GM23338 (cell line): ENCODE measurements around the gene ZNF415. TPM values are rescaled to one million over a fixed set of nuclear protein-coding genes. Genes with fewer than 3 reads are reported as not detected.

ENCODE experiments used
- ATAC-seq: fragments of 200-7000 bp; cut with Tn5 transposase; 3 replicates; pipeline ENCODE4 v1.9.1; 2020
- DNase-seq: peaks from one replicate; pipeline ENCODE4 v3.0.0-alpha.2; 2015; ENCODE audit warnings: low spot score
- H2AFZ ChIP-seq: fragments of 200-600 bp; sonication (generic); 2 replicates; pipeline ENCODE4 v1.8.0; 2016; ENCODE audit warnings: antibody characterized with exemption, mild to moderate bottlenecking, moderate library complexity
- H3F3A ChIP-seq: fragments of 200-600 bp; sonication (generic); replicated peaks from 2 replicates; pipeline ENCODE4 v1.8.0; 2017; ENCODE audit warnings: antibody characterized with exemption, mixed run types, low read depth
- H3K27ac ChIP-seq: fragments of 200-600 bp; sonication (generic); 2 replicates; pipeline ENCODE4 v1.6.1; 2016; ENCODE audit warnings: low read depth
- H3K27me3 ChIP-seq: fragments of 200-600 bp; sonication (generic); 2 replicates; pipeline ENCODE4 v1.8.0; 2016; ENCODE audit warnings: mild to moderate bottlenecking, mixed run types, moderate library complexity; ENCODE audit not compliant: insufficient read depth
- H3K36me3 ChIP-seq: fragments of 200-600 bp; sonication (generic); 2 replicates; pipeline ENCODE4 v1.8.0; 2016; ENCODE audit warnings: mild to moderate bottlenecking; ENCODE audit not compliant: insufficient read depth
- H3K4me1 ChIP-seq: fragments of 200-600 bp; sonication (generic); 2 replicates; pipeline ENCODE4 v1.8.0; 2016; ENCODE audit warnings: mild to moderate bottlenecking, moderate library complexity; ENCODE audit not compliant: insufficient read depth
- H3K4me2 ChIP-seq: fragments of 200-600 bp; sonication (generic); 2 replicates; pipeline ENCODE4 v1.7.1; 2017; ENCODE audit warnings: mixed run types
- H3K4me3 ChIP-seq: fragments of 200-600 bp; sonication (generic); 2 replicates; pipeline ENCODE4 v1.6.1; 2016; ENCODE audit warnings: mixed run types
- H3K79me2 ChIP-seq: fragments of 200-600 bp; sonication (generic); replicated peaks from 2 replicates; pipeline ENCODE4 v1.8.0; 2017; ENCODE audit warnings: mild to moderate bottlenecking; ENCODE audit not compliant: insufficient read depth
- H3K9me2 ChIP-seq: fragments of 200-600 bp; sonication (generic); 2 replicates; pipeline ENCODE4 v1.8.0; 2017; ENCODE audit not compliant: insufficient read depth
- H4K20me1 ChIP-seq: fragments of 200-600 bp; sonication (generic); replicated peaks from 2 replicates; pipeline ENCODE4 v1.8.0; 2017; ENCODE audit warnings: mild to moderate bottlenecking; ENCODE audit not compliant: insufficient read depth
- H3K27ac Mint-ChIP-seq: 2 replicates; pipeline ENCODE4 v1.8.0; 2020; ENCODE audit warnings: inconsistent platforms, mild to moderate bottlenecking, moderate library complexity, mixed read lengths
- H3K27me3 Mint-ChIP-seq: 3 replicates; pipeline ENCODE4 v1.8.0; 2022; ENCODE audit warnings: low read depth, mild to moderate bottlenecking, moderate library complexity, mixed read lengths, inconsistent platforms; ENCODE audit not compliant: insufficient read depth, poor library complexity
- H3K36me3 Mint-ChIP-seq: 3 replicates; pipeline ENCODE4 v1.8.0; 2021; ENCODE audit warnings: low read depth, mild to moderate bottlenecking, inconsistent platforms, moderate library complexity, mixed read lengths
- H3K4me1 Mint-ChIP-seq: 3 replicates; pipeline ENCODE4 v1.8.0; 2020; ENCODE audit warnings: mild to moderate bottlenecking, inconsistent platforms, mixed read lengths
- H3K4me3 Mint-ChIP-seq: 3 replicates; pipeline ENCODE4 v1.8.0; 2021; ENCODE audit warnings: moderate library complexity, mild to moderate bottlenecking, inconsistent platforms, mixed read lengths
- H3K9me3 Mint-ChIP-seq: 3 replicates; pipeline ENCODE4 v1.8.0; 2020; ENCODE audit warnings: moderate library complexity, mild to moderate bottlenecking, inconsistent platforms, mixed read lengths
- CREB1 ChIP-seq: fragments of 250-450 bp; sonication (Bioruptor Pico); IDR thresholded peaks from 2 replicates; pipeline ENCODE4 v1.5.0; 2020; ENCODE audit warnings: low read depth, mild to moderate bottlenecking, moderate library complexity
- JUNB ChIP-seq: IDR thresholded peaks from one replicate; pipeline ENCODE4 v1.6.1; 2016; ENCODE audit warnings: antibody characterized with exemption; ENCODE audit not compliant: unreplicated experiment
- NANOG ChIP-seq: IDR thresholded peaks from 2 replicates; pipeline ENCODE4 v1.6.1; 2016; ENCODE audit warnings: antibody characterized with exemption, borderline replicate concordance
- POLR2AphosphoS5 ChIP-seq: IDR thresholded peaks from 2 replicates; pipeline ENCODE4 v1.6.1; 2016; ENCODE audit warnings: antibody characterized with exemption, low read depth
- REST ChIP-seq: IDR thresholded peaks from one replicate; pipeline ENCODE4 v1.6.1; 2018; ENCODE audit warnings: antibody characterized with exemption; ENCODE audit not compliant: unreplicated experiment
- ZNF331 ChIP-seq: fragments of 250-450 bp; sonication (Bioruptor Pico); IDR thresholded peaks from 2 replicates; pipeline ENCODE4 v1.5.0; 2020; ENCODE audit warnings: low read depth, mild to moderate bottlenecking, moderate library complexity
- ZNF462 ChIP-seq: fragments of 250-450 bp; sonication (Bioruptor Pico); IDR thresholded peaks from 2 replicates; pipeline ENCODE4 v1.5.0; 2020; ENCODE audit warnings: mild to moderate bottlenecking, moderate library complexity
- polyA plus RNA-seq: library from polyadenylated mRNA; unstranded; fragments of >200 nt; fragmentation: Nextera tagmentation; extraction: Ambion mirVana; gene quantifications from 2 replicates; pipeline ENCODE4 v1.2.1, GENCODE V29; 2016
- total RNA-seq: library from RNA; depleted of rRNA; stranded (reverse); fragments of >200 nt; shearing (Covaris generic); gene quantifications from 2 replicates; pipeline ENCODE4 v1.2.3, GENCODE V29; 2014
- TF ChIP-seq, protein P1 (sequence below): IDR thresholded peaks from 2 replicates; pipeline ENCODE4 v1.6.1; 2016; ENCODE audit warnings: antibody characterized with exemption

ZNF415 gene
- total and polyA plus RNA-seq, 2 experiments from 2014 or later: 9.2 to 9.3 TPM

DNA sequence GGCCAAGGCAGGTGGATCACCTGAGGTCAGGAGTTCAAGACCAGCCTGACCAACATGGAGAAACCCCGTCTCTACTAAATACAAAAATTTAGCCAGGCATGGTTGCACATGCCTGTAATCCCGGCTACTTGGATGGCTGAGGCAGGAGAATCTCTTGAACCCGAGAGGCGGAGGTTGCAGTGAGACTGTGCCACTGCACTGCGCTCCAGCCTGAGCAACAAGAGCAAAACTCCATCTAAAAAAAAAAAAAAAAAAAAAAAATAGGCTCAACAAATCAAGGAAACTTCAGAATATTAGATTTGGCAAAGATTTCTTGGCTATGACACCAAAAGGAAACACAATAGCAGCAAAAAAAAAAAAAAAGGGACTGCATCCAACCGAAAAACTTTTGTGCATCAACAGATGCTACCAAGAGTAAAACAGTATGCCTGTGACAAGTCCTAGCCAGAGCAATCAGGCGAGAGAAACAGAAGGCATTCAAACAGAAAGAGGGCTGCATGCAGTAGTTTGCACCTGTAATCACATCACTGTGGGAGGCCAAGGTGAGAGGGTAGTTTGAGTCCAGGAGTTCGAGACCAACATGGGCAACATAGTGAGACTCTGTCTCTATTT, 53.3 kb downstream of the ZNF415 start (continued):
- TF ChIP-seq REST: no peak

GRCh38 chr19:53078668-53079067, 54.0 kb downstream of the ZNF415 start:
- ATAC-seq (no peak), DNase-seq (no peak)
- H3K36me3 ChIP-seq: peaks cover 7% of the 10 kb centered on the region
- peaks cover 8% of the 10 kb centered on the region; the same call in 2 of the 3 replicates for H3K9me3 Mint-ChIP-seq
- no peaks in the 10 kb centered on the region for H3K27me3 ChIP-seq
- H2AFZ ChIP-seq: no peak overlapping the region
- peaks cover 4% of the 10 kb centered on the region for H3K27me3 Mint-ChIP-seq
- H3K27ac Mint-ChIP-seq: no peak overlapping the region
- no peaks in the 10 kb centered on the region for H3K4me1 ChIP-seq
- peaks cover 7% of the 10 kb centered on the region for H3K4me1 Mint-ChIP-seq
- H3K4me3 ChIP-seq: no peak overlapping the region
- TF ChIP-seq, protein P1, sequence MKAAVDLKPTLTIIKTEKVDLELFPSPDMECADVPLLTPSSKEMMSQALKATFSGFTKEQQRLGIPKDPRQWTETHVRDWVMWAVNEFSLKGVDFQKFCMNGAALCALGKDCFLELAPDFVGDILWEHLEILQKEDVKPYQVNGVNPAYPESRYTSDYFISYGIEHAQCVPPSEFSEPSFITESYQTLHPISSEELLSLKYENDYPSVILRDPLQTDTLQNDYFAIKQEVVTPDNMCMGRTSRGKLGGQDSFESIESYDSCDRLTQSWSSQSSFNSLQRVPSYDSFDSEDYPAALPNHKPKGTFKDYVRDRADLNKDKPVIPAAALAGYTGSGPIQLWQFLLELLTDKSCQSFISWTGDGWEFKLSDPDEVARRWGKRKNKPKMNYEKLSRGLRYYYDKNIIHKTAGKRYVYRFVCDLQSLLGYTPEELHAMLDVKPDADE: no peak
- TF ChIP-seq NANOG (no peak), CREB1 (CRISPR knock-in tag) (no peak), POLR2AphosphoS5 (no peak), ZNF331 (CRISPR knock-in tag) (no peak)
- peaks cover 11% of the 10 kb centered on the region; the same call in 1 of the 2 replicates for H4K20me1 ChIP-seq
- H3F3A ChIP-seq: no peaks in the 10 kb centered on the region
- no peak overlapping the region for H3K4me3 Mint-ChIP-seq
- no peaks in the 10 kb centered on the region for H3K9me2 ChIP-seq
- peaks cover 55% of the 10 kb centered on the region for H3K36me3 Mint-ChIP-seq
- H3K27ac ChIP-seq: no peak overlapping the region
- H3K79me2 ChIP-seq: peaks cover 21% of the 10 kb centered on the region; the same call in 1 of the 2 replicates
- H3K4me2 ChIP-seq: no peak overlapping the region

- no peaks in the 10 kb centered on the region for H3K9me2 ChIP-seq
- peaks cover 7% of the 10 kb centered on the region for H3K4me1 Mint-ChIP-seq
- H3K4me3 ChIP-seq: no peak overlapping the region
- peaks cover 56% of the 10 kb centered on the region for H3K36me3 Mint-ChIP-seq
- ATAC-seq (peak; percentile 99), DNase-seq (peak; percentile 97)
- no peaks in the 10 kb centered on the region for H3K27me3 ChIP-seq
- H4K20me1 ChIP-seq: peaks cover 11% of the 10 kb centered on the region; the same call in 1 of the 2 replicates
- H3F3A ChIP-seq: no peaks in the 10 kb centered on the region
- H3K27me3 Mint-ChIP-seq: peaks cover 6% of the 10 kb centered on the region
- H3K9me3 Mint-ChIP-seq: peaks cover 8% of the 10 kb centered on the region; the same call in 2 of the 3 replicates
- H3K27ac ChIP-seq: no peak overlapping the region
- H3K36me3 ChIP-seq: peaks cover 14% of the 10 kb centered on the region
- H3K79me2 ChIP-seq: peaks cover 18% of the 10 kb centered on the region; the same call in 1 of the 2 replicates
- H3K4me3 Mint-ChIP-seq: no peak overlapping the region; the same call in 2 of the 3 replicates
- H3K4me1 ChIP-seq: no peaks in the 10 kb centered on the region
- H2AFZ ChIP-seq: no peak overlapping the region
- H3K4me2 ChIP-seq: no peak overlapping the region
- H3K27ac Mint-ChIP-seq: no peak overlapping the region
- TF ChIP-seq JUNB: no peak
- peak; percentile 16; the same call in 1 of the 2 replicates for TF ChIP-seq CREB1 (CRISPR knock-in tag)
- no peak for TF ChIP-seq POLR2AphosphoS5
- peak; percentile 65; the same call in 1 of the 2 replicates for TF ChIP-seq ZNF462 (CRISPR knock-in tag)
Observed at GRCh38 chr19:53076984-53077383, 55.7 kb downstream of the ZNF415 start.
